DMS53 treated with DMSO at 0.1 percent for 48 hours (cell line): ENCODE data around the gene IPCEF1.
A peak's percentile ranks its signal among the peaks of the same experiment; 100 is the strongest.
"Not testable (repeated sequence)": the region's sequence is repeated elsewhere in the genome, so short reads cannot be mapped to it uniquely, and the experiment has no call there.

Source experiments
- DNase-seq: peaks from one replicate; lab custom pipeline; 2025; ENCODE audit not compliant: unreplicated experiment; lab: John Stamatoyannopoulos, UW

Gene IPCEF1

GRCh38 chr6:154337406-154338005 lies 19.1 kb downstream of the IPCEF1 start:
- DNase-seq = no peak

DNA sequence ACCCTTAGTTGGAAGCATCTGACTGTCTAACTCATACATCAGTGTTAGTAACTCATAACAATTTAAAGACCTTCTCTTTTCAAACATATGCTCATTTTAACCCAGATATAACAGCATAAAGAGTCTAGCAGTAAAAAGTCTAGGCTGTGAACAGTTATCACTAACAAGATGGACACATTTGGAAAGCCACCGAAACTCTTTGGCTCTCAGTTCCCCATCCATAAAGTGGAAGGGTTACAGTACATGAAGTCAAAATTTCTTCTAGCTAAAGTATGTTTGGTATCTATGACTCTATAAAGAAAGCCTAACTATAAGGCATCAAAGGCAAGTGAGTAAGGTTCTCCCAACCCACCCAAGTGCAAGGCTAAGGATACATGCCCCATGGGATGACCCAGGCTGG lies 22.5 kb downstream of the IPCEF1 start:
- not testable (repeated sequence) for DNase-seq

DNA sequence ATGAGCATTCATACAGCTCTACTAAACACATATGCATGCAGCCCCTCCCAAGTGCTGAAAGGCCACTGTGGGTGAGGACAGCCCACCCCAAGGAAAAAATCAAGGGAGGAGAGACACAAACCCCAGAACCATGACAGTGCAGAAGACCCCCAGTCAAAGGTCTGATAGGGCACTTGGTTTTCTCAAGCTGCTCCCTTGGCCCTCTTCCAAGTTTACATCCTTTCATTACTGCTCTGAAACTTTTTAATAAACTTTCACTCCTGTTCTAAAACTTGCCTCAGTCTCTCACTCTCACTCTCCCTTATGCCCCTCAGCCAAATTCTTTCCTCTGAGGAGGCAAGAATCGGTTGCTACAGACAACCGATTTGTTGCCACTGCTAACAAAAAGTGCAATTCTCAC lies 24.9 kb downstream of the IPCEF1 start:
- no peak for DNase-seq

DNA sequence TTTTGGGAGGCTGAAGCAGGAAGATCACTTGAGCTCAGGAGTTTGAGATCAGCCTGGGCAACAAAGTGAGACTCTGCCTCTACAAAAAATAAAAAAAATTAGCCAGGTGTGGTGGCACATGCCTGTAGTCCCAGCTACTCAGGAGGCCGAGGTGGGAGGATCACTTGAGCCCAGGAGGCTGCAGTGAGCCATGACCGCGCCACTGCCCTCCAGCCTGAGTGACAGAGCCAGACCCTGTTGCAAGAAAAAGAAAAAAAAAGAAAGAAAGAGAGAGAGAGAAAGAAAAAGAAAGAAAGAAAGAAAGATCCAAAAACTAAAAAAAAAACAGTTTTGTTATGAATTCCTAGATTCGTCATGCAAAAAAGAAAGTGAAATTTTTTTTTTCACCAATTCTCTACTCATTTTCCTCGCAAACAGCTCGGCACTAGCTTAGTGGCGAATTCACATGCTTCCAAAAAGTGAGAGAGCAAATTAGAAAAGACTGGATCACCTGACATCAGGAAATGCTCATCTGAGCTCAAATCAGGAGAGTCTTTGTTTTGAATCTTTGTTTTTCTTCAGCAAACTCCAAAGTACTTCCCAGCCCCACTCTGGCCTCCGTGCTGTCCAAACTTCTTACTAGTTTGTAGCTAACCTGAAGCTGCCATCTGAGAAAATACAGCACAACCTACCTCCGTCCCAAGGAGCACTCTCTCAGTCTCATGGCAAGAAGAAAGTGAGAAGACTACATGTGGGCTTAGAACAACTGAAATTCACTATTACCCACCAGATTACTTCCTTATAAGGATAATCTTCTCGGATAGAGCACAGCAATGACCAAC lies 27.0 kb downstream of the IPCEF1 start:
- no peak for DNase-seq

- not testable (repeated sequence) for DNase-seq
Measured at GRCh38 chr6:154327313-154327712, 29.3 kb downstream of the IPCEF1 start.

DNA sequence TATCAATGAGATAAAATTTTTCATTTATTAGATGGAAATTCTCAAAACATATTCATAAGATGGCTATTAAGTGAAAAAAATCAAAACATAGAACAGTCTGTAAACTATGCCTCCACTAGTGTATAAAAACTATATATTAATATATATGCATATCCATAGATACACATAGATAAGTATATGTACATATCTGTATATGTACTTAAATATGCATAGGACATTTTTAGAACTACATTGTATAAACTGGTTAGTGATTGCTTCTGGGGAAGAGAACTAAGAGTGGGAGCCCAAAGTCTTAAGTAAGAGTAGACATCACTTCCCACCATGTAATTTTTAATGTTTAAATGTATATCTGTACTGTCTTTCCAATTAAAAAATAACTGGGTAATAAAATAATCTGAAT lies 31.5 kb downstream of the IPCEF1 start:
- no peak for DNase-seq

DNA sequence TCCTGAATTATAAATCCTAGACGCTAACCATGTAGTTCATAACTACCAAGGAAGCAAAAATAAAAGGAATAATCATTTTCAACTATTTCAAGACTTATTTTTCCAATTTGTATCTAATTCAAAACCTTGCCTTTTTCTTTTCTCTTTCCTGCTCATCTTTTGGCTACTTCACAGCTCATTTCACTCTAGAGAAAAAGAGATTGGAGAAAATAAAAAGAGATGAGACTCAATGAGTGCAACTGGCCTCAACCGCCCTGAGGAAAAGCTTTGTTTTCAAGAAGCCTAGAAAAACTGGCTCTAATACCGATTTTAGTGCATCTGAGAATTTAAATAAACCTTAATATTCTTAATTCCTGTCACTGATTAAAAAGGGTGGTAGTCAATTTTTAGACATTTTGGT lies 36.4 kb downstream of the IPCEF1 start:
- no peak for DNase-seq

DNA sequence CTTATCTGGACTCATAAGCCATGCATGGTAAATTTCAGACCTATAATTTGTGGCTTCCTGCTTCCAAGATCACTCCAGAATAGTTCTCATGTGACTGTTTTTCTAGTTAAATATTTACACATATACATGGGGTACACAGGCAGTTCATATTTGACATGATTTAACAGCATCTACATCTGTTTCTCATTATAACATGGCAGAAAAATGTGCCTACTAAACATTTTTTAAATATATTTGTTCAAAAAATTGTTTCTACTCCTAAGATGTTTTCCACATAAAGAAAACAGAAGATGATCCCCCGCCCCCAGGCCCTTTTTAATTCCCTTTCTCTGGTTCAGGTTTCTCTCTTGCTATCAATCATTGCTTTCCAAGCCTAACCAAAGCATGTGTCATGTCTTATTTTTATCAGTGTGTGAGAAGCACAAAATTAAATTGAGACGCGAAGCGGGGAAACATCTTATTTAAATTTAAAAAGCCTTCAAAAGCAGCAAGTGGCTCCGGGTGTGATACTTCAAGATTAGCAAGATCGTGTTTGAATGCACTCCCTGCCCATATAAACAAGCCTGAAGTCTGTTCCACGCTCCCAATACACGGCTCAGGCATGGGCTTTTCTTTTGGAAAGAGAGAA lies 37.3 kb downstream of the IPCEF1 start:
- peak; percentile 33 for DNase-seq

GRCh38 chr6:154318721-154319120 lies 37.9 kb downstream of the IPCEF1 start:
- DNase-seq = no peak

DNA sequence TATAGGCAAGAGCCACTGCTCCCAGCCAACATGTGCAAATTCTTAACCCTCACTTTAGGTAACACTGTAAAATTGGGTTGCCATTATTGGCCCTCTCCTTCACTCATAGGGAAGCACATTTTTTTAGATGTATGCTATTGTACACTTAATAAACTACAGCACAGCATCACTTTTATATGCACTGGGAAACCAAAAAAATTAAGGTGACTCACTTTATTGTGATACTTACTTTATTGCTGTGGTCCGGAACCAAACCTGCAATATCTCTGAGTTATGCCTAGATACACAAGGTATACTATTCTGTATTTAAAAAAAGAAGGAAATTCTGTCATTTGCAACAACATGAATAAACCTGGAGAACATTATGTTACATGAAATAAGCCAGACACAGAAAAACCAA lies 40.5 kb downstream of the IPCEF1 start:
- no peak for DNase-seq

DNA sequence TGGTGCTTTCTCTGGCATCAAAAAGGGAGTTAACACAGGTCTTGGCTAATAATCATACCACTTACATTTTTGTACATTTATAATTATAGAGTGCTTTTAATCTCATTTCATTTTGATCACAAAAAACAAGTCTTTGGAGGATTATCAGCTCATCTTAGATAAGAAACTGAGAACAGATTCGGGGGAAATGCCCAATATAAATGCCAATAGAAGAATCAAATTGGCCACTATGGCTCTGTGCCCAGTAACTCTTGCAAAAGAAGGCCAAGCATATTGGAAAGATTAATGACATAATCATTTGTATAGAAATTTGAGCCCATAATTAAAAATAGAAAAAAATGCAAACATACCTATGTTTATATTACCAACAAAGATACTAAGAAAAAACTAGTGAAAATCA lies 42.5 kb downstream of the IPCEF1 start:
- no peak for DNase-seq

DNA sequence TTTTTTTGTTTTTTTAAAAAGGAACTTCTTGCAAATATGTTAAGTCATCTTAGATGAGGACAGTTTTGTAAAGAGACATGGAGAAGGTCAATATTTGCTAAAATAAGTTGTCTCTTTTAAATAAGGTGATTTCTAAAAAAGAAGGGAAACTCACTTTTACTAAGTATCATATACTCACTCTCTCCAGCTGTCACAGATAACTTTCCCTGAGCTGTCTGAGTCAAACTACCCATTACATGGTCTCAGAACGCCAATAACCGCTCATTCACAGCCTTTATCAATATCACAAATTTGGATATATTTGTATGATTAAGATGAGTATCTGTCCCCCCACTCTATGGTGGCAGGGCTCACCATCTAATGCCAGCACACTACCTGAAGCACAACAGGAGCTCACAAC lies 47.6 kb downstream of the IPCEF1 start:
- no peak for DNase-seq

DNA sequence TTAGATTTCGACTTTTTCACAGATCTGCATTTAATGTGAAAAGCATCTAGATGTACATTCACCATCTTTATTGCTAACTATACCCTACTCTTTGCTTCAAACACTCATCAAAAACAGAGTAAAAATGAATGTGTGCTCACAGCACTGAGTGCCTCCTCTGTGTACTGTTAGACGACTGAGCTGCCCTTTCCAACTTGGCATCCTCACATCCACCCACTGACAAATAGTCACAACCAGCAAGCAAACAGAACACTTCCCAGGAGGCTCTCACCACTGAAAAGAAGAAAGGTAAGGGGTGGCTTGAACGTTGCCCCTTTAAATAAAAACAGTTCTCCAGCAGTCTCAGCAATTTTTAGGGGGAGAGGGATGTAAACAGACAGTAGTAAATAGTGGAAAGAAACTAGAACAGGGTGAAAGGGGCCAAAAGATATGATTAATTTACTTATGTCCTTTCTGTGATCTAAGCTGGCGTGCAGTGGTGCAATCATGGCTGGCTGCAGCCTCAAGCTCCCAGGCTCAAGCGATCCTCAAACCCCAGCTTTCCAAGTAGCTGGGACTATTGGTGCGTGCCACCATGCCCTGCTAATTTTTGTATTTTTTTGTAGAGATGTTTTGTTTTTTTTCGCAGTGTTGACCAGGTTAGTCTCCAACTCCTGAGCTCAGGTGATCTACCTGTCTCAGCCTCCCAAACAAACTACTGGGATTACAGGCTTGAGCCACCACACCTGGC lies 48.7 kb downstream of the IPCEF1 start:
- DNase-seq = no peak

- not testable (repeated sequence) for DNase-seq
Measured at GRCh38 chr6:154307147-154307546, 49.5 kb downstream of the IPCEF1 start.

DNA sequence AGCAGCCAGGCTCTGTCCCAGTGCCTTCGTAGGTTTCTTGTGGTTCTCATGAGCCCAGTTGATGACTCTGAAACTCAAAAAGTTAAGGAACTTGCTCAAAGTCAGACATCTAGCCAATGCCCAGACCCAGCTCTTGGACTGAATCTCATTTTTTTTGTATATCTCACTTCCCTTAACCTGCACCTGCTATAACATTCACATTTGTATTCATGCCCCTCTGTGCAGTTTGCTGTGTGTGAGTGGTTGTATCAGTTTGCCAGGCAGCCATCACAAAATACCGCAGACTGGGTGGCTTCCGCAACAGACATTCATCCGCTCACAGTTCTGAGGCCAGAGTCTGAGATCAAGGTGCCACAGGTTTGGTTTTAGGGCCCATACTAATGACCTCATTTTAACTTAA lies 49.9 kb downstream of the IPCEF1 start:
- DNase-seq = no peak

DNA sequence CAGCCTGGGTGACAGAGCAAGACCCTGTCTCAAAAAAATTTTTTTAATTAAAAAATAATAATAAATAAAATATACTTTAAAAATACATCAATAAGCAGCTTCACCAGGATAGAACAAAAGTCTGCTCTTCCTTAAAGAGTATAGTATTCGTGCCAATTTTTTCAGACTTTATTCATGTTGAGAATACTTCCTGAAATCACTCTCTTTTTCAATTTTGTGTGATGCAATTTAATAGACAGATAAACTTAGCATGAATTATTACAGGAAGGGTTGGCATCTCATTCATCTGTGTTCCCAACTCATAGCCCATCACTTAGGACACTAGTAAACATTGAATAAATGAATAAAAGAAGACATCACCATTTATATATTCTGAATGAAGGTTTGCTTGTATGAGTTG lies 52.4 kb downstream of the IPCEF1 start:
- no peak for DNase-seq

DNA sequence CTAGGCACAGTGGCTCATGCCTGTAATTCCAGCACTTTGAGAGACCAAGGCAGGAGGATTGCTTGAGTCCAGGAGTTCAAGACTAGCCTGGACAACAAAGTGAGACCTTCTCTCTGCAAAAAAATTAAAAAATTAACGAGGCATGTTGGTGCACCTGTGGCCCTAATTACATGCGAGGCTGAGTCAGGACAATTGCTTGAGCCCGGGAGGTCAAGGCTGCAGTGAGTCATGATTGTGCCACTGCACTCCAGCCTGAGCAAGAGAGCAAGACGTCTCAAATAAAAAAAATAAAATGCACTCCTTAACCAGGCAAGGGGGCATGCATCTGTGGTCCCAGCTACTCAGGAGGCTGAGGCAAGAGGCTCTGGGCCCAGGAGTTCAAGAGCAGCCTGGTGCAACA lies 53.0 kb downstream of the IPCEF1 start:
- not testable (repeated sequence) for DNase-seq

- no peak for DNase-seq
Measured at GRCh38 chr6:154301839-154302752, 54.5 kb downstream of the IPCEF1 start.

DNA sequence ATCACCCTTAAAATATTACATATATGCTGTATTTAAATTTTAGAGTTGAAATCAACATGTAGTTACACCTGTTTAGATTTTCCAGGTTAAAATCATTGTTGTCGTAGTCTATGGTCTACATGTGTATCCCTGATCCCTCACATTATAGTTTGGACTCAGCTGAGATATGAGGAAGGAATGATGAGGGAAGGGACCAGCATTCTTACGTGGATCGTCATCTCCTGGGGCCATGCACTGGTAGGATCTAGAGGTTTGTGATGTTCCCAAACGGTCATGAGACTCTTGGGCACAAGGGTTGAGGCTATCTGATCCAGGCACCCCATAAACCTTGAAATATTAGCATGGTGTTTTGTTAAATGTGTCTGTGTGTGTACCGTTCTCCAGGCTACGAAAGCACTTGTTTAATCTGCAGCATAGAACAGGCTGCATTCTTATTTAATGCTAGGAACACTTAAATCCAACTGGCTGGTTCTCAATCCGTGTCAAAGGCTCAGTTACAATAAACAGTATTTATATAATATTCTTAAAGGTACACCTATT lies 55.4 kb downstream of the IPCEF1 start:
- no peak for DNase-seq

DNA sequence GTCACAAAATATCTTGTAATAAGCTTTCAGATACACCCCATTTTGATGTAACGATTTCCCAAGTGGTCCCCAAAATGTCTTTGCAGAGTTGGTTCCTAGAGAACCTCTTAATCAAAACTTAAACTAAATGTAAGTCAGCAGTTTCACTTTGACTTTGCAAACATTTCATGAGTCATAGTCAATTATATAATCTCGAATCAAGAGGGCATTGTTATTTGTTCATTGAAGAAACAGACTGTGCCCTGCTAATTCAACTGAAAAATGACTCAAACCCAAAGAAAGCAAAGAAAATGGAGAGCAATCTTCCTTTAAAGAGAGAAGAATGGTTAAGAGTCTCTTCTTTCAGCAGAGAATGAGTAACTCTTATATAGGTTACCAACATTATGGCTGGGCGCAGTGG lies 58.3 kb downstream of the IPCEF1 start:
- no peak for DNase-seq
